K562 treated with DMSO at 1 percent for 12 hours (cell line): Measurements from ENCODE around the gene MDFI. TPM values are rescaled to one million over a fixed set of nuclear protein-coding genes. Genes with fewer than 3 reads are reported as not detected.

ENCODE experiments used
- total RNA-seq: library from RNA; unstranded; fragments of 300-600 nt; gene quantifications from 2 replicates; pipeline ENCODE4 v1.2.3, GENCODE V29; 2022; ENCODE audit not compliant: insufficient read depth

Gene MDFI
- total RNA-seq = not detected in 2 replicates

GRCh38 chr6:41638002-41638934, at the start of gene MDFI:
Gene MDFI (plus strand): TSS chr6:41638468. CDS start chr6:41638750, 282 bp downstream.

Other genes starting within 250 kb of the MDFI start
- 17.7 and 47.1 TPM in 2 replicates for gene FOXP4, start 92.1 kb upstream of the MDFI start, total RNA-seq
- 4.2 and 7.7 TPM in 2 replicates for gene TFEB, start 97.1 kb downstream of the MDFI start, total RNA-seq
- gene PGC, start 108.9 kb downstream of the MDFI start, total RNA-seq = not detected in 2 replicates
- 3.4 and 7.2 TPM in 2 replicates for gene FRS3, start 141.4 kb downstream of the MDFI start, total RNA-seq
- 1.8 and 3.0 TPM in 2 replicates for gene PRICKLE4, start 142.3 kb downstream of the MDFI start, total RNA-seq
- 387 and 456 TPM in 2 replicates for gene TOMM6, start 149.2 kb downstream of the MDFI start, total RNA-seq